Transverse colon (tissue), 4 donors: ENCODE results near the gene DDX27. TPM values are rescaled to one million over a fixed set of nuclear protein-coding genes. Genes with fewer than 3 reads are reported as not detected.
A peak's percentile ranks its signal among the peaks of the same experiment; 100 is the strongest.

Source experiments
- DNase-seq: peaks from one replicate; pipeline ENCODE4 v3.0.0-alpha.2; 2019
- H3K27ac ChIP-seq, 4 donors: fragments of 200-600 bp; sonication (generic); 2 replicates each; pipeline ENCODE4 v1.5.1; 2016 to 2018; ENCODE audit warnings: inconsistent platforms in 4 of 4
- H3K27me3 ChIP-seq: fragments of 200-600 bp; sonication (generic); 2 replicates; pipeline ENCODE4 v1.5.1; 2017; ENCODE audit warnings: inconsistent platforms
- H3K36me3 ChIP-seq, 4 donors: fragments of 200-600 bp; sonication (generic); 2 replicates each; pipeline ENCODE4 v1.5.1; 2017 to 2019; ENCODE audit warnings: inconsistent platforms in 4 of 4
- H3K4me1 ChIP-seq, 4 donors: fragments of 200-600 bp; sonication (generic); 2 replicates each; pipeline ENCODE4 v1.5.1; 2017 to 2020; ENCODE audit warnings: inconsistent platforms in 4 of 4
- H3K4me3 ChIP-seq, 4 donors: fragments of 200-600 bp; sonication (generic); 1 replicate in 1 of 4; 2 replicates in 3 of 4; pipeline versions ENCODE4 v1.5.1 to v1.6.1; 2017 to 2019; ENCODE audit warnings: inconsistent platforms in 4 of 4
- H3K9me3 ChIP-seq, 2 donors: fragments of 200-600 bp; sonication (generic); 2 replicates each; pipeline ENCODE4 v1.5.1; 2017 to 2019; ENCODE audit warnings: inconsistent platforms in 2 of 2
- EP300 ChIP-seq: sonication (generic); formaldehyde crosslinking; IDR thresholded peaks from one replicate; pipeline ENCODE4 v1.6.1; 2017; ENCODE audit warnings: antibody characterized with exemption, low read depth
- POLR2A ChIP-seq: fragments of 450-650 bp; IDR thresholded peaks from one replicate; pipeline ENCODE4 v1.6.1; 2016; ENCODE audit warnings: antibody characterized with exemption, mild to moderate bottlenecking, moderate library complexity
- POLR2AphosphoS5 ChIP-seq, 3 donors: sonication (generic); formaldehyde crosslinking; IDR thresholded peaks; one replicate each; pipeline ENCODE4 v1.6.1; 2016; ENCODE audit warnings: antibody characterized with exemption in 3 of 3
- WGBS, 2 donors: methylation state at CpG; one replicate each; pipeline ENCODE4 v1.1.5; 2018; ENCODE audit warnings: low coverage in 1 of 2; 5-methylcytosine and 5-hydroxymethylcytosine counted together
- in situ Hi-C, 4 donors: fragments of 200-750 bp; cut with MboI; loops; one replicate each; pipeline versions ENCODE4 v1.15.0 to v1.15.1; 2017; ENCODE audit warnings: low sequenced_read_pairs in 3 of 4, low pct_ligation_motif_present in 1 of 4, low pct_unique_long_range_greater_than_20kb in 1 of 4
- intact Hi-C: fragments of 100-400 bp; cut with DNase I; formaldehyde crosslinking; loops from one replicate; pipeline ENCODE4 v1.15.1; 2023; ENCODE audit warnings: low total_unique reads
- total RNA-seq, 4 donors: library from RNA; depleted of rRNA; stranded (reverse); fragments of >200 nt; gene quantifications; one replicate each; pipeline ENCODE4 v1.1.0, GENCODE V29; 2016
- TF ChIP-seq, protein P1 (sequence below), 5 experiments: fragments of 200-600 bp in 3 of 5; fragments of 450-650 bp in 2 of 5; sonication (generic) in 3 of 5; IDR thresholded peaks; 1 replicate in 2 of 5; 2 replicates in 3 of 5; pipeline ENCODE4 v1.5.1; 2016 to 2017; ENCODE audit warnings: antibody characterized with exemption in 5 of 5, inconsistent platforms in 3 of 5, mild to moderate bottlenecking in 2 of 5, moderate library complexity in 1 of 5

DDX27 gene
- total RNA-seq, 4 donors from 2014 or later = 13.1 to 37.0 (median 24.8) TPM

DNA sequence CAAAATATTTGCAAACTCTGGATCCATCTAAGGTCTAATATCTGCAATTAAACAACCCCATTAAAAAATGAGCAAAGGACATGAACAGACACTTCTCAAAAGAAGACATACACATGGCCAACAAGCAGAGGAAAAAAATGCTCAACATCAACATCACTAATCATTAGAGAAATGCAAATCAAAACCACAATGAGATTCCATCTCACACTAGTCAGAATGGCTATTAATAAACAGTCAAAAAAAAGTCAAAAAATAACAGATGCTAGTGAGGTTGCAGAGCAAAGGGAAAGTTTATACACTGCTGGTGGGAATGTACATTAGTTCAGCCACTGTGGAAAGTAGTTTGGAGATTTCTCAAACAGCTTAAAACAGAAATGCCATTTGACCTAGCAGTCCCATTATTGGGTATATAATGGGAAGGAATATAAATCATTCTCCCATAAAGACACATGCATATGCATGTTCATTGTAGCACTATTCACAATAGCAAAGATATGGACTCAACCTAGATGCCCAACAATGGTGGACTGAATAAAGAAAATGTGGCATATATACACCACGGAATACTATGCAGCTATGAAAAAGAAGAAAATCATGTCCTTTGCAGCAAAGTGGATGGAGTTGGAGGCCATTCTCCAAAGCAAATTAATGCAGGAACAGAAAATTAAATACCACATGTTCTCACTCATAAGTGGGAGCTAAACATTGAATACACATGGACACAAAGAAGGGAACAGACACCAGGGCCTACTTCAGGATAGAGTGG, 49.6 kb downstream of the DDX27 start:
- H3K36me3 ChIP-seq = peaks cover 0 to 31% (median 13%) of the 10 kb centered on the region in 4 donors
- 94 to 100% methylated on average over 1 of the region's 1 CpG for WGBS, 2 donors
- TF ChIP-seq POLR2A (no peak), POLR2AphosphoS5 (IDR thresholded peaks at IDR 0.05) (no peak), EP300 (no peak)
- TF ChIP-seq, protein P1, sequence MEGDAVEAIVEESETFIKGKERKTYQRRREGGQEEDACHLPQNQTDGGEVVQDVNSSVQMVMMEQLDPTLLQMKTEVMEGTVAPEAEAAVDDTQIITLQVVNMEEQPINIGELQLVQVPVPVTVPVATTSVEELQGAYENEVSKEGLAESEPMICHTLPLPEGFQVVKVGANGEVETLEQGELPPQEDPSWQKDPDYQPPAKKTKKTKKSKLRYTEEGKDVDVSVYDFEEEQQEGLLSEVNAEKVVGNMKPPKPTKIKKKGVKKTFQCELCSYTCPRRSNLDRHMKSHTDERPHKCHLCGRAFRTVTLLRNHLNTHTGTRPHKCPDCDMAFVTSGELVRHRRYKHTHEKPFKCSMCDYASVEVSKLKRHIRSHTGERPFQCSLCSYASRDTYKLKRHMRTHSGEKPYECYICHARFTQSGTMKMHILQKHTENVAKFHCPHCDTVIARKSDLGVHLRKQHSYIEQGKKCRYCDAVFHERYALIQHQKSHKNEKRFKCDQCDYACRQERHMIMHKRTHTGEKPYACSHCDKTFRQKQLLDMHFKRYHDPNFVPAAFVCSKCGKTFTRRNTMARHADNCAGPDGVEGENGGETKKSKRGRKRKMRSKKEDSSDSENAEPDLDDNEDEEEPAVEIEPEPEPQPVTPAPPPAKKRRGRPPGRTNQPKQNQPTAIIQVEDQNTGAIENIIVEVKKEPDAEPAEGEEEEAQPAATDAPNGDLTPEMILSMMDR (IDR thresholded peaks at IDR 0.05) = no peak

DNA sequence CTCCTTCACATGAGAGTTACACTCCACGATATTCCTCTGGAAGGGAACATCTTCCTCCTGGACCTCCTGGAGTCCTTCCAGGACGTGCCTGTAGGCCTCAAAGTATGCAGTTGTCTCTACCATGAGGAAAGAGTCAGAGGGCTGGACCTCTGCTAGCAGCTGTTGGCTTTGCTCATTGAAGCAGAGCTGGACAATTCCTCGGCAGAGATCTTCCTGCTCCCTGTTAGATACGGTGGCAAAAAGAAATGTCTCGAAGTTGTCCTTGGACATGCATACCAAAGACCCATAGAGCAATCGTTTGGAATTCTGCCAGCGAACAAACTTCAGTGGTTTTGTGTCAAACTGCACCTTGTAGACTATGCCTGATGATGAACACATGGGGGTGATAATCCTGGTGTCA, 51.0 kb downstream of the DDX27 start:
- TF ChIP-seq, protein P1 (IDR thresholded peaks at IDR 0.05) = no peak
- TF ChIP-seq POLR2AphosphoS5 (IDR thresholded peaks at IDR 0.05) (no peak), EP300 (no peak), POLR2A (no peak)
- in situ Hi-C loops = no loop called here
- peaks cover 0 to 17% (median 7%) of the 10 kb centered on the region in 4 donors for H3K36me3 ChIP-seq

More for the DNA sequence above, 49.6 kb downstream of the DDX27 start:
- Histone ChIP-seq H3K4me1 (peaks cover 0 to 41% (median 11%) of the 10 kb centered on the region in 4 donors), H3K9me3 (no peaks in the 10 kb centered on the region), H3K27ac (peak overlapping the region in 1 of 4 donors; percentile 12), H3K4me3 (no peak overlapping the region), H3K27me3 (no peaks in the 10 kb centered on the region)
- intact Hi-C loops = no loop called here
- DNase-seq = no peak
- in situ Hi-C loops = no loop called here

DNA sequence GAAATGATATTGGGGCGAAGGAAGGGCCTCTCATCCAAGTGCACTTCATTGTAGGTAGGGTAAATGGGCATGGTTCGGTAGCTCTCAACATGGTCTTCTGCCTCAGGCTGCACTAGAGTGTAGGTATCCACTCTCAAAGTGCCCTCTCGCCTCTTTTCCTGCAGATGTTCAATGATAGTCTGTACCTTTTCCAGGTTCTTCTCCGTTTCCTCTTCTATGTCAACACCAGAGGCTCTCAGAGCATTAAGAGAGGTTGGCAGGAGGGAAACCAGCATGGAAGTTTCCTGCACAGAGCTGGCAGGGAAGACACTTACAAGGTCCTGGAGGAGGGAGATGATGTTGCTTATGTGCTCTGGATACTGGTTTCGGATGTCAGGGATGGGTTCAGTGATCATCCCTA, 51.5 kb downstream of the DDX27 start:
- WGBS, 2 donors = 94 to 96% methylated on average over 3 to 5 of the region's 5 CpGs
- Histone ChIP-seq H3K4me3 (no peak overlapping the region), H3K27me3 (no peaks in the 10 kb centered on the region), H3K9me3 (no peaks in the 10 kb centered on the region), H3K4me1 (peaks cover 0 to 49% (median 12%) of the 10 kb centered on the region in 4 donors), H3K36me3 (peaks cover 0 to 11% (median 4%) of the 10 kb centered on the region in 4 donors), H3K27ac (no peak overlapping the region)
- TF ChIP-seq EP300 (no peak), POLR2AphosphoS5 (IDR thresholded peaks at IDR 0.05) (no peak), POLR2A (no peak)
- TF ChIP-seq, protein P1 (IDR thresholded peaks at IDR 0.05) = no peak
- DNase-seq = no peak
- intact Hi-C loops = no loop called here
- in situ Hi-C loops = no loop called here

More for the DNA sequence above, 51.0 kb downstream of the DDX27 start:
- H3K9me3 ChIP-seq = no peaks in the 10 kb centered on the region
- 74% methylated on average over 7 of the region's 7 CpGs; no CpG with 5 or more reads in 1 of the 2 donors for WGBS, 2 donors
- no peak for DNase-seq
- no peaks in the 10 kb centered on the region for H3K27me3 ChIP-seq
- peaks cover 0 to 43% (median 11%) of the 10 kb centered on the region in 4 donors for H3K4me1 ChIP-seq
- intact Hi-C loops = no loop called here
- H3K27ac ChIP-seq = peak overlapping the region in 1 of 4 donors; percentile 12
- H3K4me3 ChIP-seq = no peak overlapping the region

DNA sequence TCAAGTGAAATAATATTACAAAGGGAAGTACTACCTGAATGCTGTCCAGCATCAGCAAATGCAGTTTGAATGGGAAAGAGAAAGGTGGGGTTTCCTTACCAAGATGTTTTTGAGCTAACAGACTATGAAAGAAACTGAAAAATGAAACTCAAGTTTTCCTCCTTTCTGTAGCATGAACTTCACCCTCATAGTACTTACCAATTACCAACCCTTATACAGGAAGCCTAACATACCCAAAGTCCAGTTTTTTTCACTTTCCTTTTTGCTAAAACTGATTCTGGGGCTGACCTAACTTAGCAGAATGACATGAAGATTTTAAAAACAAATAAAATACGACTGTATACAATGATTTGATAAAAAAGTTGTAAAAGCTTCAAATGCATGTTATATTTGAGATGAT, 53.4 kb downstream of the DDX27 start:
- H3K27ac ChIP-seq = no peak overlapping the region
- H3K4me3 ChIP-seq = no peak overlapping the region
- no peak for TF ChIP-seq POLR2A
- TF ChIP-seq, protein P1 (IDR thresholded peaks at IDR 0.05) = no peak
- TF ChIP-seq EP300 = no peak
- no peak for TF ChIP-seq POLR2AphosphoS5 (IDR thresholded peaks at IDR 0.05)
- no peak for DNase-seq
- WGBS, 2 donors = 35 to 50% methylated on average over 1 of the region's 1 CpG
- H3K9me3 ChIP-seq = no peaks in the 10 kb centered on the region
- peaks cover 0 to 10% (median 3%) of the 10 kb centered on the region in 4 donors for H3K36me3 ChIP-seq
- peaks cover 0 to 46% (median 17%) of the 10 kb centered on the region in 4 donors for H3K4me1 ChIP-seq
- intact Hi-C loops = no loop called here
- in situ Hi-C loops = no loop called here
- no peaks in the 10 kb centered on the region for H3K27me3 ChIP-seq
